Adrenal gland (tissue), 12 donors: ENCODE measurements around the gene STIP1. TPM values are rescaled to one million over a fixed set of nuclear protein-coding genes. Genes with fewer than 3 reads are reported as not detected.

Experiments used
- DNase-seq, 7 donors: peaks; one replicate each; pipeline ENCODE4 v3.0.0-alpha.2; 2019 to 2020
- H3K27ac ChIP-seq, 5 donors: fragments of 200-600 bp; sonication (generic) in 4 of 5; 1 replicate in 3 of 5; 2 replicates in 2 of 5; pipeline versions ENCODE4 v1.5.1 to v1.8.0; 2016 to 2020; ENCODE audit warnings: mild to moderate bottlenecking in 1 of 5
- H3K27me3 ChIP-seq: fragments of 200-600 bp; 2 replicates; pipeline ENCODE4 v1.8.0; 2021
- H3K36me3 ChIP-seq, 2 donors: fragments of 200-600 bp; replicated peaks in 1 of 2; 1 replicate in 1 of 2; 2 replicates in 1 of 2; pipeline versions ENCODE4 v1.5.1 to v1.8.0; 2018 to 2022
- H3K4me1 ChIP-seq, 2 donors: fragments of 200-600 bp; replicated peaks in 1 of 2; 1 replicate in 1 of 2; 2 replicates in 1 of 2; pipeline versions ENCODE4 v1.5.1 to v1.8.0; 2018 to 2021
- H3K4me3 ChIP-seq, 4 donors: fragments of 200-600 bp; sonication (generic) in 3 of 4; one replicate each; pipeline ENCODE4 v1.5.1; 2016 to 2018
- H3K9me3 ChIP-seq, 3 donors: fragments of 200-600 bp; sonication (generic) in 1 of 3; replicated peaks in 1 of 3; 1 replicate in 2 of 3; 2 replicates in 1 of 3; pipeline versions ENCODE4 v1.5.1 to v1.8.0; 2016 to 2021
- CTCF ChIP-seq, 6 experiments: fragments of 450-650 bp in 4 of 6; fragments of 200-600 bp in 2 of 6; sonication (generic) in 1 of 6; IDR thresholded peaks; 1 replicate in 5 of 6; 2 replicates in 1 of 6; pipeline versions ENCODE4 v1.5.1 to v1.8.0; 2016 to 2021; ENCODE audit warnings: antibody characterized with exemption in 6 of 6, mild to moderate bottlenecking in 2 of 6, moderate library complexity in 1 of 6
- POLR2A ChIP-seq, 2 donors: fragments of 450-650 bp; IDR thresholded peaks; one replicate each; pipeline ENCODE4 v1.6.1; 2017; ENCODE audit warnings: antibody characterized with exemption in 2 of 2, mild to moderate bottlenecking in 2 of 2, moderate library complexity in 1 of 2
- WGBS, 4 donors: extraction: QIAGEN DNeasy Blood & Tissue Kit in 2 of 4; methylation state at CpG; one replicate each; pipeline versions ENCODE4 v1.1.5 to v1.1.7; 2013 to 2017; 5-methylcytosine and 5-hydroxymethylcytosine counted together
- intact Hi-C, 2 donors: fragments of 100-400 bp; cut with DNase I; formaldehyde crosslinking; loops; one replicate each; pipeline versions ENCODE4 v1.14.1 to v1.15.0; 2022 to 2023
- polyA plus RNA-seq, 3 donors: library from polyadenylated mRNA; stranded (reverse); fragments of 200-250 nt in 2 of 3; fragments of 350-450 nt in 1 of 3; fragmentation: Illumina TruSeq in 1 of 3; extraction: RNeasy Lipid Tissue Mini Kit (QIAGEN cat#74804) in 1 of 3; gene quantifications; one replicate each; pipeline ENCODE4 v1.2.3, GENCODE V29; 2013 to 2014
- total RNA-seq, 9 donors: library from RNA; depleted of rRNA in 4 of 9; stranded (reverse); fragments of >200 nt in 4 of 9; fragments of 120-200 nt in 1 of 9; fragmentation: NEBNext Ultra II Directional in 1 of 9; extraction: Animal tissue kit (Norgen Biotek cat#: 25700) in 1 of 9; gene quantifications; one replicate each; pipeline versions ENCODE4 v1.1.0 to v1.2.4, GENCODE V29; 2013 to 2023
- donor health status: healthy with polysubstance abuse.
- donor health status: Bipolar disorder and iron deficiency.
- donor health status: DM: yes; HTN: yes; CAD: no.
- donor health status: DM: no; HTN: no; CAD: no.
- donor health status: DM: no; HTN: no; CAD: no.
- donor health status: DM: yes; HTN: yes; CAD: no.

The STIP1 gene
- total and polyA plus RNA-seq, 12 donors = 82.1 to 523 (median 183) TPM

GRCh38 chr11:64239662-64240434 lies 53.9 kb downstream of the STIP1 start:
- no peaks in the 10 kb centered on the region for H3K27me3 ChIP-seq
- H3K27ac ChIP-seq = peak overlapping the region; percentile 80 to 99 (median 97)
- WGBS, 4 donors = 77 to 85% (median 79%) methylated on average over 11 of the region's 11 CpGs
- TF ChIP-seq POLR2A (IDR thresholded peaks at IDR 0.05) = no peak
- no peak for TF ChIP-seq CTCF (IDR thresholded peaks at IDR 0.05)
- H3K36me3 ChIP-seq = peaks cover 0 to 31% of the 10 kb centered on the region in 2 donors
- H3K4me1 ChIP-seq = peaks cover 21 to 39% of the 10 kb centered on the region in 2 donors
- intact Hi-C loops = no loop called here
- no peaks in the 10 kb centered on the region for H3K9me3 ChIP-seq
- DNase-seq = peak in 3 of 7 donors; percentile 31 to 73 (median 55)
- peak overlapping the region in 1 of 4 donors; percentile 99 for H3K4me3 ChIP-seq

- peaks cover 0 to 31% of the 10 kb centered on the region in 2 donors for H3K36me3 ChIP-seq
- no peaks in the 10 kb centered on the region for H3K27me3 ChIP-seq
Measured at GRCh38 chr11:64240435-64241240, 54.7 kb downstream of the STIP1 start, which contains the start of gene FKBP2. TSS of gene FKBP2 (plus strand) at chr11:64241095. CDS start at chr11:64242388, 1,293 bp downstream.

GRCh38 chr11:64241241-64241490 lies 55.2 kb downstream of the STIP1 start:
- H3K4me1 ChIP-seq = peaks cover 32 to 43% of the 10 kb centered on the region in 2 donors
- intact Hi-C loops = no loop called here
- DNase-seq = peak; percentile 100
- TF ChIP-seq CTCF (IDR thresholded peaks at IDR 0.05) = no peak
- TF ChIP-seq POLR2A (IDR thresholded peaks at IDR 0.05) = no peak
- H3K9me3 ChIP-seq = no peaks in the 10 kb centered on the region
- peaks cover 0 to 31% of the 10 kb centered on the region in 2 donors for H3K36me3 ChIP-seq
- no peaks in the 10 kb centered on the region for H3K27me3 ChIP-seq
- WGBS, 4 donors = 0 to 1% (median 1%) methylated on average over 20 to 24 of the region's 24 CpGs; no CpG with 5 or more reads in 1 of the 4 donors
- H3K27ac ChIP-seq = peak overlapping the region; percentile 80 to 99 (median 97)
- peak overlapping the region in 3 of 4 donors; percentile 22 to 99 (median 71) for H3K4me3 ChIP-seq

More at GRCh38 chr11:64240435-64241240, 54.7 kb downstream of the STIP1 start, which contains the start of gene FKBP2:
- WGBS, 4 donors = 0 to 3% (median 1%) methylated on average over 17 to 58 of the region's 58 CpGs
- TF ChIP-seq POLR2A (IDR thresholded peaks at IDR 0.05) (peak; percentile 71 to 94), CTCF (IDR thresholded peaks at IDR 0.05) (no peak)
- H3K9me3 ChIP-seq = no peaks in the 10 kb centered on the region
- peaks cover 29 to 41% of the 10 kb centered on the region in 2 donors for H3K4me1 ChIP-seq
- H3K4me3 ChIP-seq = peak within 1 kb of the TSS; percentile 71 to 99 (median 91)
- intact Hi-C loops = no loop called here
- peak within 1 kb of the TSS; percentile 80 to 99 (median 97) for H3K27ac ChIP-seq
- peak; percentile 97 to 99 (median 98) for DNase-seq
